Thyroid gland (tissue), 4 donors: ENCODE measurements around the gene LEMD1.

ENCODE experiments used
- CTCF ChIP-seq, 6 experiments: fragments of 200-600 bp in 3 of 6; fragments of 450-650 bp in 3 of 6; sonication (generic) in 3 of 6; IDR thresholded peaks; one replicate each; pipeline ENCODE4 v1.5.1; 2016 to 2019; ENCODE audit warnings: antibody characterized with exemption in 6 of 6, mild to moderate bottlenecking in 2 of 6, inconsistent platforms in 1 of 6, moderate library complexity in 1 of 6
- POLR2A ChIP-seq, 2 donors: fragments of 450-650 bp; IDR thresholded peaks; one replicate each; pipeline ENCODE4 v1.6.1; 2017; ENCODE audit warnings: antibody characterized with exemption in 2 of 2, mild to moderate bottlenecking in 2 of 2, moderate library complexity in 1 of 2

- TF ChIP-seq CTCF (IDR thresholded peaks at IDR 0.05) = no peak
- no peak for TF ChIP-seq POLR2A (IDR thresholded peaks at IDR 0.05)
These were observed 19.8 kb upstream of the LEMD1 start for GRCh38 chr1:205441716-205442050.
